T47D (cell line): Measurements from ENCODE around the gene LRRC56.

ENCODE experiments used
- DNase-seq, 2 experiments: peaks; one replicate each; pipeline versions ENCODE4 v3.0.0 to v3.0.0-alpha.2; 2011 to 2012; ENCODE audit warnings: low read depth in 1 of 2, low spot score in 1 of 2
- JUND ChIP-seq: IDR thresholded peaks from 2 replicates; pipeline ENCODE4 v1.6.1; 2012; ENCODE audit warnings: low read depth
- in situ Hi-C: cut with HindIII; loops from 2 replicates; pipeline ENCODE4 v1.10.0; 2016; ENCODE audit warnings: low sequenced_read_pairs, low pct_unique_long_range_greater_than_20kb

LRRC56 gene

DNA sequence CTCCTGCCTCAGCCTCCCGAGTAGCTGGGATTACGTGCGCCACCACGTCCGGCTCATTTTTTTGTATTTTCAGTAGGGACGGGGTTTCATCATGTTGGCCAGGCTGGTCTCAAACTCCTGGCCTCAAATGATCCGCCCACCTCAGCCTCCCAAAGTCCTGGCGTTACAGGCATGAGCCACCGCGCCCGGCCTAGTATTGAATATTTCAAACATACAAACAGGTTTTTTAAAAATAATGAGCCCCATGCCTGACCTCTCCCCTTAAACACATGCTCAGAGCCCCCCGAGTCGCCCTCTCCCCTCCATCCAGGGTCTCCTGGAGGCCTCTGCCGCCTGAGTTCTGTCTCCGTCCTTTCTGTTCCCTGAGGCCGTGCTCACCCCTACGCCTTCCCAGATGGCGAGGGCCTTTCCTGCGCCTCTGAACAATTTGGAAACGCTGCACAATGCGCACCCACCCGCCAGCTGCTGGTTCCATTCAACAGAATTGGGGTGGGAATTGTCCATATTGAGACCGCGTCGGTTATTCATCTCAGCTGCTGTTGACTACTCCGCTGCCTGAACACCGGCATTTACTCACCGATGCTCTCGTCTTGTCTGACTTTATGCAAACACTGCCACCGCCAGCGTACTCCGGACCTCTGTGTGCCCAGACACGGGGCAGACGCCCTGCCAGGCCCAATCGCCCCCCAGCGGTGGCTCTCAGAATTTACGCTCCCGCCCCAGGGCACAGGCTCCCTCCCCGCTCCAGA is 16.7 kb upstream of the LRRC56 start:
- in situ Hi-C loops, result no loop called here
- no peak for TF ChIP-seq JUND
- no peak for DNase-seq

DNA sequence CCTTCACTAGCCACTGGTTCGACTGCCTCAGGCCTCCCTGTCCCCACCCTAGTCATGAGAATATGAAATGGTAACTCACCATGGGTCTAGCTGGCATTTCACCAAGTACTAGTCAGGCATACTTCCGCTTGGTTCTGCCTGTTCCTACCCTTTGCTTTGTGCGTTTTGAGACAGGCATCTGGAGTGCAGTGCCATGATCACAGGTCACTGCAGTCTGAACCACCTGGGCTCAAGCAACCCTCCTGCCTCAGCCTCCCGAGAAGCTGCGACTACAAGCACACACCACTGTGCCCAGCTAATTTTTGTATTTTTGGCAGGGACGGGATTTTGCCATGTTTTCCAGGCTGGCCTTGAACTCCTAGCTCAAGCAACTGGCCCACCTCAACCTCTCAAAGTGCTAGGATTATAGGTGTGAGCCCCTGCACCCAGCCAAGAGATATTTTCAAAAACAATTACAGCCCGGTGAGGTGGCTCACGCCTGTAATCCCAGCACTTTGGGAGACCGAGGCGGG is 16.1 kb upstream of the LRRC56 start:
- in situ Hi-C loops, result no loop called here
- DNase-seq, result no peak
- no peak for TF ChIP-seq JUND

DNA sequence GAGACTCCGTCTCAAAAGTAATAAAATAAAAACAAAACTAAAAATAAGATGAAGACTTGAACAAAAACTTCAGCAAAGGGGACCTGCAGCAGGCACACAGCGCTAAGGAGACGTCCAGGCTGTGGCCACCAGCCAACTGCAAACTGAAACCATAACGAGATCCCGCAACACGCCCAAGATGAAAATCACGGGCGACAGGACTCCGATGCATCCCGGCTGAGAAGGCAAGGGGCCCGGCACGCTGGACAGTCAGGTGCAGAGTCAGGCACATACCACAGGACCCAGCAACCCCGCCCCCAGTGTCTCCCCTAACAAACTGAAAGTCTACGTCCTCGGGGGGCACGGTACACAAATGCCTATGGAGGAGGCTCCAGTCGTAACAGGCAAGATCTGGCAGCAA is 11.1 kb upstream of the LRRC56 start:
- no peak for TF ChIP-seq JUND
- peak; percentile 40 to 59 for DNase-seq
- in situ Hi-C loops, result no loop called here

DNA sequence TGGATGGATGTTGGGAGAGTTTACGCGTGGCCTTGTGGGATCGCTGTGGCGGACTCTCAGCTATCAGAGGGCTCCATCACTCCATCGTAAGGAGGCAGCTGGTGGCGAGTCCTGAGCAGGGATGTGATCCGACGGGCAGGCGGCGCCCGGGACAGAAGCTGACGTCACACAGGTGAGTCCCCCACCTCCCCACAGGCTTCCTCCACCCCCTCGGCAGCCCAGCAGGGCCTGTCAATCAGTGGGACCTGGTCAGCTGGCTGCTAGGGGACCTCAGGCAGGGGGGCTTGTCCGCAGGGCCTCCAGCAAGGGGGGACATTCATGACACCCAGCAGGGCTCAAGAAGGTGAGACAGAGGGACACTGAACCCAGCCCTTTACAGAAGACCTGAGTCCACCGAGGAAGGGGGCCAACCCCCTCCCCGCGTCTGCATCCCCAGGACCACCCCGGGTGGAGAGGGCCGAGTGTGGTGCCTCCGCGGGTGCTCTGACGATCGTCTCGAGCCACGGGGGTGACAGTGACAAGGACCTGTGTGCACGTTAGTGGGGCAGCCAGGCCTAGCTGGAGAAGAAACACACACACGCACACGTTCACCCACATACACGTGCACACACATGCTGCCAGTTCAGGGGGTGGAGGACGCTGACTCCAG is 9.0 kb upstream of the LRRC56 start:
- no peak for TF ChIP-seq JUND
- no peak for DNase-seq
- in situ Hi-C loops, result no loop called here

DNA sequence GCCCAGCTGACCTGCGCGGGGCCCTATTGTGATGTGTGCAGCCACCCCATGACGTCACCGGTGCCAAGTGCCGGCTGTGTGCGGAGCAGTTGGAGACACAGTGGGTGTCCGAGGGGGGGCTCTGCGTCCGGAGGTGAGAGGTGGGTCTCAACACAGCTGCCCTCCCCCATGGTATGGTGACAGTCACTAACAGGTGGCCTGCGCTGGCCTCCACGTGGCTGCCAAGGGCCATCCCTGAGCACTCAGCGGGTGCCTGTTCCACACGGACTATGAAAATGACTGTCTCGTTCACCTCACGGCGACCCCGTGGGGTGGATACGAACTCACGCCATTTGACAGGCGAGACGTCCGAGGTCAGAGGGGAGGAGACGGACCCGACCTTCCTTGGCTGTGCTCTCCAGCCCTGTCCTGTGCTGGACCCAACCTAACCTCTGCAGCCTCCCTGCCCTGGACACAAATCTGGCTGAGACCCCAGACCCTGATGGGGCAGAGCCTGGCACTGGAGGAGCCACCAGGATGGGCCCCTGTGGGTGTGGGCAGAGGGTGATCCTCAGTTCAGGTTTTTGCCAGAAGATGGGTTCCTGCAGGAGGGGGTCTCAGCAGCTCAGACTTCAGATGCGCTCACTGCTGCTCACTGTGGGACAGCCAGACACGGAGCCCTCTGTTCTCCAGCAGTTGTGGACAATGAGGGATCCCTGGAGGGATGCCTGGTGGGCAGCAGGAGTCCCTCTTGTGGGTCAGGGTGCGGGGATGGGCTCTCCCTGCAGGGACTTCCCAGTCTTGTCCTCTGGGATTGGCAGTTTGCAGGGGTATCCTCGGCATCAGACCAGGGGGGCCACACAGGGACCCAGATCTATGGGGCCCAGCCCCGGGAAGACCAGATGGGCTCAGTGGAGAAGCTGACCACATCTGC is 8.3 kb upstream of the LRRC56 start:
- in situ Hi-C loops, result no loop called here
- DNase-seq, result no peak
- TF ChIP-seq JUND, result no peak

DNA sequence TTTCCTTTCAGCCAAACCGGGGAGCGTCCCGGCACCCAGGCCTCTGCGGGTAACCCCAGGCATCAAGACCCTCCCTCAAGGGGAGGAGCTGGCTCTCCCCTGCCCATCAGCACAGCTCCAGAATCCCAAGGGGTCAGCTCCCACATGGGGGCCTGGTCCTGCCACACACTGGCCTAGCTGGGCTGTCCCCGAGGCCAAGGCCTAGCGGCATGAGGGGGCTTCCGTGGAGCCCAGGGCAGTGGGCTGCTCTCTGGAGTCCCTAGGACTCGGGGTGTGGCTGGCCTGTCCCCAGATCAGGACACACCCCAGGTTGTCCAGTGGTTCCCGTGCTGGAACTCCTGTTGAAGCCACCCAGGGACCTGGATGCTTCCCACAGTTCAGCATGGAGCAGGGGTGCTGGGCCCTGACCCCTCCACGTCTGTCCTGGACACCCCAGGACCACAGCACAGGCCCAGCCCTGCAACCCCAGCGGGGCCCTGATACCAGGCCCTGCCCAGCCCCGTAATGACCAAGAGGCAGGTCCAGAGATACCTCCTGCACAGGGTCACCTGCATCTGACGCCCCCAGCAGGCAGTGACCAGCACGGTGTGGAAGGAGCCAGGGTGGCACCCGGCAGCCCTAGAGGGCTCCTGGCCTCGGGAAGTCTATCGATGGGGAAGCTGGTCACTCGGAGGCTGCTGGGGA is 7.5 kb upstream of the LRRC56 start:
- in situ Hi-C loops, result no loop called here
- DNase-seq, result no peak
- TF ChIP-seq JUND, result no peak

DNA sequence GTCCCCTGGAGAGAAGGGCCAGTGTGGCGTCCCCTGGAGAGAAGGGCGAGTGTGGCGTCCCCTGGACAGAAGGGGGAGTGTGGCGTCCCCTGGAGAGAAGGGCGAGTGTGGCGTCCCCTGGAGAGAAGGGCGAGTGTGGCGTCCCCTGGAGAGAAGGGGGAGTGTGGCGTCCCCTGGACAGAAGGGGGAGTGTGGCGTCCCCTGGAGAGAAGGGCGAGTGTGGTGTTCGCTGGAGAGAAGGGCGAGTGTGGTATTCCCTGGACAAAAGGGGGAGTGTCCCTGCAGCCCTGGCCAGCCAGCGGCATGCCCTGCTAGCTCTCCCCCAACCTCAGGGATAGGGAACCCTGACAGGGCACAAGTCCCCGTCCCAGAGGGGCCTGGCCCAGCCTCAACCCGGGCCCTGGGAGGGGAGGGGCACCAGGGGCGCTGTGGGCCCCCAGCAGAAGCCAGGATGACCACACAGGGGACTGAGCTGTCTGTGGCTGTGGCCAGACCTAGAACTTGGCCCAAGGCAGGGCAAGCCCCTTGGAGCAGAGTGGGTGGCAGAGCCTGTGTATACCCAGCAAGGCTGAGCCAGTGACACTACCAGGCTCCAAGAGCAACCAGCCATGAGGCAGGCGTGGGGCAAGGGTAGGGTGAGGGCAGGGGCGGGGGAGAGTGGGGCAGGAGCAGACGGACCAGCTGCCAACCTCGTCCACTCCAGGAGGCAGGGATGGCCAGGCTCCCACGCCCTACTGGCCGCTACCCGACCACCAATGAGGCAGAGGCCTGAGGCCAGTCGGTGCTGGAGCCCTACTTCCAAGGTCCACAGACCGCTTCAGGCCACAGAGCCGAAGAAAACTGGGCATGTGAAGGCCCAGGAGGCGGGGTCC is 6.1 kb upstream of the LRRC56 start:
- no peak for DNase-seq
- in situ Hi-C loops, result no loop called here
- no peak for TF ChIP-seq JUND

DNA sequence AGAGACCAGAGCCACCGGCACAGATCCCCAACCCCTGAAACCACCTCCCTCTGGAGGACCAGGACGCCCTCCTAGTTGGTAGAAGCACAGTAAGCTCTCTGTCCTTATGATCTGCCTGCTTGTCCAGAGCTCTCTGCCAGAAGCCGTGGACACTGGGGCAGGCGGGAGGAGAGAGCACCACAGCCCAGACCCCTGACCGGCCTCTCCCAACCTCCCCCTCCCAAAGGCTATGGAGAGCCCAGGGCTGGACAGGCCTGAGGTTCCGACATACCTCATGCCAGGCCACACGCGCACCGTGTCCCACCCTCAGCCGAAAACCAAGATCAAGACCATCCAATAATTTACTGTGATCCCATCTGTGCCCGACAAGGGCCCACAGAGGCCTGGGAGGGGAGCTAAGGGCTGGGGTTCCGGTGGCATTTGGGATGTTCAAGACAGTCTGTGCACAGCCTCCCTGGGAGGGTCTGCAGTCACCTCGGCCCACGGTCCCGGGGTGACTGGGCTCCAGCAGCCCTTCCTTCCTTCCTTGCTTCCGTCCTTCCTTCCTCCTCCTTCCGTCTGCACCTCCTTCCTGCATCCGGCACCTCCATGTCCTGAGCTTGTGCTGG is 5.3 kb upstream of the LRRC56 start:
- no peak for TF ChIP-seq JUND
- DNase-seq, result no peak
- in situ Hi-C loops, result no loop called here

DNA sequence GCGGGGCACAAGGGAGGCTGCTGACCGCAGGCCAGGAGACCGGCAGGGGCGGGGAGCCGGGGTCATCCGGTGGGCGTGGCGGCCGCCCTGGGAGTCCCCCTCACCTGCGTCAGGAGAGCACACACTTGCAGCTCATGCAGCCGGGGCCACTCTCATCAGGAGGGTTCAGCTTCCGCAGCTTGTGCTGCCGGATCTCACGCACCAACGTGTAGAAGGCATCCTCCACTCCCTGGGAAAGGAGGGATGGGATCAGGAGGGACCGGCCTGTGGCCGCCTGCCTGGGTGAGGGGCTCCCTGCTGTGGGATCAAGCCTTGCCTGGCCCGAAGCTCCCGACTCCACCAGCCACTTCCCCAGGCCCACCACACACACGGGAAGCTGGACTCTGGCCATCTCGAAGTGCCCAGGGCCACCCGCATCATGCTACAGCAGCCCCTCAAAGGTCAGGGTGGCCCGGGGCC is 4.8 kb upstream of the LRRC56 start:
- no peak for TF ChIP-seq JUND
- DNase-seq, result no peak
- in situ Hi-C loops, result no loop called here

DNA sequence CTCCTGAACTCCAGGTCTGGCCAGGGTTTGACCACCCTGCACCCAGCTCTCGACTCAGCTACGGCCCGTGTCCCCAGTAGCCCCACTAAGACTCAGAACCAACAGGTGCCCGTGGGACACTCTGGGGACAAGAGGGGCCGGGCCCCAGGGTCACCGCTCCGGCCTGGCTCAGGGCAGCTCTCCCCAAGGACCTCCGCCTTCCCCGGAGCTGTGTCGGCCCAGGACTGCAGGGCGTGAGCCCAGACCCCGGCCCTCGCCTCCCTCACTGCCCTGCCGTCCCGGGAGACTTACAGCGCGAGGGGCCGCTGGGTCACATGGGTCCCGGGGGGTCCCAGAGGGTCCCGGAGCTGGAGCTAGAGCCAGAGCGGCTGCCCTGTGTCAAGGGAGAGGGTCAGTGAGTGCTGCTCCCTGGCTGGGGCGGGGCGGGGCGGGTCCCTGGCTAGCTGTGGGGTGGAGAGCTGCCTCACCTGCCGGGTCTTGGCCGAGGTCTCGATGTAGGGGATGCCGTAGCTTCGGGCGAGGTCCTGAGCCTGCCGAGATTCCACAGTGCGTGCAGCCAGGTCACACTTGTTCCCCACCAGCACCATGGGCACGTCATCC is 4.2 kb upstream of the LRRC56 start:
- in situ Hi-C loops, result no loop called here
- no peak for TF ChIP-seq JUND
- no peak for DNase-seq
